ENCODE measurements around the gene CNGB1.

GRCh38 chr16:57986196-57986595, 15.3 kb upstream of the CNGB1 start:
- no peak for TF ChIP-seq EP300 (conservative IDR thresholded peaks at IDR 0.05; ENCODE audit: poor library complexity, severe bottlenecking)
- TF ChIP-seq EZH2 (IDR thresholded peaks at IDR 0.05; ENCODE audit: borderline replicate concordance, insufficient read depth, low read length, poor library complexity, severe bottlenecking) = no peak
- TF ChIP-seq RAD21 (conservative IDR thresholded peaks at IDR 0.05) = no peak
- TF ChIP-seq REST (IDR thresholded peaks at IDR 0.05; ENCODE audit: borderline replicate concordance) = no peak
- no peak for TF ChIP-seq MXI1 (conservative IDR thresholded peaks at IDR 0.05; ENCODE audit: poor library complexity, severe bottlenecking)
- TF ChIP-seq CTCF (IDR thresholded peaks at IDR 0.05; ENCODE audit: poor library complexity, severe bottlenecking) = no peak
- no peak for TF ChIP-seq SMC3 (conservative IDR thresholded peaks at IDR 0.05; ENCODE audit: poor library complexity)

Measured in neural cell (in vitro differentiated cells).